Kidney epithelial cell (primary cell): ENCODE data around the gene PTPRB. TPM values are rescaled to one million over a fixed set of nuclear protein-coding genes. Genes with fewer than 3 reads are reported as not detected.

ENCODE experiments used
- DNase-seq: peaks from one replicate; pipeline ENCODE4 v3.0.0-alpha.2; 2010; ENCODE audit warnings: low read depth
- H3K27me3 ChIP-seq: 2 replicates; pipeline ENCODE4 v1.6.0; 2011; ENCODE audit warnings: low read length; ENCODE audit not compliant: control insufficient read depth, insufficient read depth
- H3K36me3 ChIP-seq: 2 replicates; pipeline ENCODE4 v1.5.1; 2011; ENCODE audit warnings: low read length; ENCODE audit not compliant: control insufficient read depth, insufficient read depth
- H3K4me3 ChIP-seq: 2 replicates; pipeline ENCODE4 v1.5.1; 2011; ENCODE audit warnings: low read depth, mild to moderate bottlenecking, control low read depth, low read length
- total RNA-seq: library from RNA; depleted of rRNA; stranded (reverse); fragments of >200 nt; gene quantifications from 2 replicates; pipeline ENCODE4 v1.2.3, GENCODE V29; 2015
- TF ChIP-seq, protein P1 (sequence below): IDR thresholded peaks from 2 replicates; pipeline ENCODE4 v1.5.1; 2011; ENCODE audit warnings: mild to moderate bottlenecking, moderate library complexity, low read length, control low read depth, inconsistent platforms; ENCODE audit not compliant: insufficient read depth, poor library complexity, severe bottlenecking

Gene PTPRB
- total RNA-seq, 1 donor from 2014 or later: 4.5 TPM

DNA sequence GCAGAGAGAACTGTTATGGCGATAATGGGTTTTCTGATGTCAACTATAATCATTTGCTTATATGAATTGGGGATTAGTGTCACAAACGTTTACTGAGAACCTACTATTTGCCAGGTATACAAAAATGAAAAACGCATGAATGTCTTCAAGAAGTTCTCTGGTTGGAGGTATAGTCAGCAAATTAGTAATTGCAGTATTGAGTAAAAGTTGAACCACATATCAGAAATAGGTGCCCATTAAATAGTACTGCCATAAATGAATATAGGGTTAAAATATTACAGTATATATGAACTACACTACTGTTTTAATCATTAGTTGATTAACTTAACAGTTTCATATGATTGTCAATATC lies 60.0 kb downstream of the PTPRB start:
- Histone ChIP-seq H3K4me3 (no peak overlapping the region), H3K27me3 (no peaks in the 10 kb centered on the region), H3K36me3 (no peaks in the 10 kb centered on the region)
- TF ChIP-seq, protein P1, sequence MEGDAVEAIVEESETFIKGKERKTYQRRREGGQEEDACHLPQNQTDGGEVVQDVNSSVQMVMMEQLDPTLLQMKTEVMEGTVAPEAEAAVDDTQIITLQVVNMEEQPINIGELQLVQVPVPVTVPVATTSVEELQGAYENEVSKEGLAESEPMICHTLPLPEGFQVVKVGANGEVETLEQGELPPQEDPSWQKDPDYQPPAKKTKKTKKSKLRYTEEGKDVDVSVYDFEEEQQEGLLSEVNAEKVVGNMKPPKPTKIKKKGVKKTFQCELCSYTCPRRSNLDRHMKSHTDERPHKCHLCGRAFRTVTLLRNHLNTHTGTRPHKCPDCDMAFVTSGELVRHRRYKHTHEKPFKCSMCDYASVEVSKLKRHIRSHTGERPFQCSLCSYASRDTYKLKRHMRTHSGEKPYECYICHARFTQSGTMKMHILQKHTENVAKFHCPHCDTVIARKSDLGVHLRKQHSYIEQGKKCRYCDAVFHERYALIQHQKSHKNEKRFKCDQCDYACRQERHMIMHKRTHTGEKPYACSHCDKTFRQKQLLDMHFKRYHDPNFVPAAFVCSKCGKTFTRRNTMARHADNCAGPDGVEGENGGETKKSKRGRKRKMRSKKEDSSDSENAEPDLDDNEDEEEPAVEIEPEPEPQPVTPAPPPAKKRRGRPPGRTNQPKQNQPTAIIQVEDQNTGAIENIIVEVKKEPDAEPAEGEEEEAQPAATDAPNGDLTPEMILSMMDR: no peak
- no peak for DNase-seq

DNA sequence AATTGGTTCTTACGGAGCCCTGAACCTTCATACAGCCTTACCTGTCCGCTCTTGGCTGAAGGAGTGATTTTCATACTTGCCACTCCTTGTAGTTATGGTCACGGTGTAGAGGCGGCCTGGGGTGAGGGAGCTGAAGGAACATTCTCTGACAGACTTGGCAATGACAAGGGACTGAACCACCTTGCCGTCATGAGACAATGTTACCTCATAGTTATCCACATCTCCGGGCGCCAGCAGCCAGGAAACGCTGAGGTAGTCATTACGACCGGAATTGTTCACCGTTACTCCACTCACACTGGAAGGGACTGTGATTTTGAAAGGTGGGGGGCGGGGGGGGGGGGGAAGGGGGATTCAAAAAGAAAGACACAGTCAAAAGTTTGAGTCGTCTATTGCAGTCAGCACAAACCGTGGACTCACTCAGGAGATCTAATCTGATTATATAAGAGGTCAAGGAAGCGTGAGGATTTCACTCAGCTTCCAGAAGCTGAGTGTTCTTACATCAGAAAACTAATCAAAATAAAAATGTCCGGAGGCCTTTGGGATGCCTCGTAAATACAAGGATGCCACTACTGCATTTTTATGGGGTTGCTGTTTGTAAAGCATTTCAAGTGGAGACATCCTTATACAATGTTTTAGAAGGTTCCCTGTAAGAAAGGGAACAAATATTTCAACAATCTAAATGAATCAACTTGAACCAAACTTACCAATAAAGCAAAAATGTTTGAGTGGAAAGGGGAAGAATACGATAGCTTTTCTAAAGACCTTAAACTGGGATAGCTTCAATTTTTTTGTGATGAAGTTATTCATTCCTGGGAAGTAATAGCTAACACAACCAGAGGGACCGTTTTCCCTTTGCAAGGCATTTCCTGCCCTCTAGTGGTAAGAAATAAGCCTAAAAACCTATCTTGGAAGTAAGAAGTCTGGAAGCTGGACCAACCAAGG lies 60.6 kb downstream of the PTPRB start:
- Histone ChIP-seq H3K36me3 (no peaks in the 10 kb centered on the region), H3K27me3 (no peaks in the 10 kb centered on the region), H3K4me3 (no peak overlapping the region)
- peak; percentile 44 for DNase-seq
- TF ChIP-seq, protein P1: peak; percentile 74

DNA sequence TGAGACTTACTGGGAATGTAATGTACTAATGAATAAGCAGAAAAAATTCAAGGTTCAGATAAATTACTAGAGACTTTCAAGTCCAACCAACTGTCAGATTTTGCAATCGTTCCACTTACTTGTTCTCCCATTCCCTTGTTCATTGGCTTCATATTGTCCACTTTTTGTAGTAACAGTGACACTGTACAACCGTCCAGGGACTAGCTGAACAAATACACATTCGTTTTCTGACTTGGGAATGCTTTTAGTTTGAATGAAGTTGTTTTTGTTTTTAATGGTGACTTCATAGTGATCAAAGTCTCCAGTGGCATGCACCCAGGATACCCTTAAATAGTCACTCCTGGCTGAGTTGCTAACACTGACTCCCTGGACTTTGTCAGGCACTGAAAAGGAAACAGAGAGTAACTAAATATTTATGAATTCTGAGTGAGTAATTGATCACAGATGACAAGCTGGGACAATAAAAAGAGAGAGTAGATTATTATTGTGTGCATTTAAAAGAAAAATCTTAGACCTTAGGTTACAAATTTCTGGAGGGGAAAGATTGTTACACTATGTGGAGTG lies 65.4 kb downstream of the PTPRB start:
- TF ChIP-seq, protein P1: no peak
- Histone ChIP-seq H3K36me3 (no peaks in the 10 kb centered on the region), H3K4me3 (no peak overlapping the region), H3K27me3 (no peaks in the 10 kb centered on the region)
- no peak for DNase-seq

DNA sequence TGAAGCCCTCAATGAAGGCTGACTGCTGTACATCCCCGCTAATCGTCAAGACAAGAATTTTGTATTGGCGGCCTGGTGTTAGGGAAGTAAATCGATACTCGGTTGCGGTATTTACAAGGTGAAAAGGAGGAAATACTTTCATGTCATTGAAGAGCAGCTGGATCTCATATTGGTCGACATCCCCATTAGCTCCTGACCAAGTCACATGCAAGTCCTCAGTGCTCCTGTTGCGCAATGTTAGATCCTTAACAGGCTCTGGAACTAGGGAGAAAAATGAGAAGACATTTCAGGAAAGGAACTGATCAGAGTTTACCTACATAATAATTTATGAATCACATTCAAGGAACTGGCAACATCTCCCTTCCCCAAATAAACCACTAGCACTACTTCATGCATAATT lies 66.2 kb downstream of the PTPRB start:
- Histone ChIP-seq H3K36me3 (no peaks in the 10 kb centered on the region), H3K27me3 (no peaks in the 10 kb centered on the region), H3K4me3 (no peak overlapping the region)
- DNase-seq: no peak
- TF ChIP-seq, protein P1: no peak

DNA sequence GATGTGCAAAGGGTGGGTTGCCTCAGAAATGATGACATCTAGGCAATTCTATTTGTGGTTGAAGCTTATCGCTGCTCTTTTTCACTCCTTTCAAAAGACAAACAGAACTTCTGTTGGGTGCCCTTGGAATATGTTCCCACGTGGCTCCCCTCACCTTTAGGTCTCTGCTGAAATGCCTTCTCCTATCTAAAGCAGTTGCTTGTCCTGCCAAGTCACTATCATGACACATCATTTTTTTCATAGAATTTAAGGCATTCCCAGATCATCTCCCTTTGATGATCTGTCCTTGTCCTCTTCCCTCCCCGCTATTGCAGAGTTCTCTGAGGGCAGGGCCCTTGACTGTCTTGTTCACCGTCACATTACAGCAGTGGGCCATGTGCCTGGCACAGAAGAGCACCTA lies 75.7 kb downstream of the PTPRB start:
- no peaks in the 10 kb centered on the region for H3K36me3 ChIP-seq
- DNase-seq: no peak
- H3K4me3 ChIP-seq: no peak overlapping the region
- TF ChIP-seq, protein P1: no peak
- H3K27me3 ChIP-seq: no peaks in the 10 kb centered on the region

DNA sequence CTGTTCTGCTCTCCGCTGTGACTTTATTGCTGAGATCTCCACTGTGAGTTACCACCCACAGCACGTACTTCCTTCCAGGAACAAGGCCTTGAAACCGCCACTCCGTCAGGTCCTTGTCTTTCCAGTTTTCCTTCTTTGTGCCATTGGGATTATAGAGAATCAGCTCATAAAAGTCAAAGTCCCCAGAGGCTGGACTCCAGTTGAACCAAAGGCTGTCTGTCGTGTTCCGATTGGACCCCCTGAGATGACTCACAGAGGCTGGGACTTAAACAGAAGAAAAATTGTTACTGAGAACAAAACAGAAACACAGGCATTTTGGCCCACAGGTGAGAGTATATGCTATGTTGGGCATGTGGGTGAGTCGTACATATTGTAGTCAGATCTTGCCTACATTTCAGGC lies 76.6 kb downstream of the PTPRB start:
- TF ChIP-seq, protein P1: no peak
- no peak for DNase-seq
- Histone ChIP-seq H3K27me3 (no peaks in the 10 kb centered on the region), H3K4me3 (no peak overlapping the region), H3K36me3 (no peaks in the 10 kb centered on the region)
